A673 (cell line): ENCODE measurements around the gene XRCC1. TPM values are rescaled to one million over a fixed set of nuclear protein-coding genes. Genes with fewer than 3 reads are reported as not detected.
"Not testable (repeated sequence)": the region's sequence is repeated elsewhere in the genome, so short reads cannot be mapped to it uniquely, and the experiment has no call there.

Source experiments
- BruUV-seq: library from RNA; stranded (reverse); fragments of 400-500 nt; replicated peaks from 2 replicates; lab custom pipeline; 2021; lab: Mats Ljungman, UMichigan
- CTCF ChIA-PET: fragments of 300-600 bp; sonication (Branson Sonifier 250); formaldehyde crosslinking; loops from one replicate; lab custom pipeline; 2022; ENCODE audit warnings: antibody characterized with exemption; lab: Charles Lee
- POLR2A ChIA-PET: fragments of 300-600 bp; sonication (Branson Sonifier 250); formaldehyde crosslinking; loops from one replicate; lab custom pipeline; 2022; ENCODE audit warnings: antibody characterized with exemption; ENCODE audit not compliant: low non-redundant PET; lab: Charles Lee
- DNase-seq: peaks from one replicate; pipeline ENCODE4 v3.0.0-alpha.2; 2015; ENCODE audit warnings: low spot score
- H3K27ac ChIP-seq: fragments of 200-600 bp; sonication (generic); 2 replicates; pipeline ENCODE4 v1.5.1; 2016; ENCODE audit warnings: mixed run types, low read depth, mild to moderate bottlenecking, mixed read lengths, antibody characterized with exemption, low read length; ENCODE audit not compliant: poor library complexity, severe bottlenecking
- H3K27me3 ChIP-seq: fragments of 200-600 bp; sonication (generic); replicated peaks from 2 replicates; pipeline ENCODE4 v1.6.1; 2017; ENCODE audit warnings: mixed run types, low read depth, mild to moderate bottlenecking, mixed read lengths, antibody characterized with exemption, low read length; ENCODE audit not compliant: insufficient read depth, poor library complexity
- H3K36me3 ChIP-seq: fragments of 200-600 bp; sonication (generic); 2 replicates; pipeline ENCODE4 v1.6.1; 2016; ENCODE audit warnings: mixed run types, mild to moderate bottlenecking, mixed read lengths, antibody characterized with exemption, low read length; ENCODE audit not compliant: insufficient read depth, poor library complexity, severe bottlenecking
- H3K4me1 ChIP-seq: fragments of 200-600 bp; sonication (generic); 2 replicates; pipeline ENCODE4 v1.6.1; 2017; ENCODE audit warnings: mixed run types, mild to moderate bottlenecking, mixed read lengths, antibody characterized with exemption, low read length; ENCODE audit not compliant: insufficient read depth, poor library complexity, severe bottlenecking
- H3K4me3 ChIP-seq: fragments of 200-600 bp; sonication (generic); 2 replicates; pipeline ENCODE4 v1.5.1; 2016; ENCODE audit warnings: low read depth, mixed run types, mild to moderate bottlenecking, mixed read lengths, low read length; ENCODE audit not compliant: poor library complexity, severe bottlenecking
- H3K9me3 ChIP-seq: fragments of 200-600 bp; sonication (generic); 2 replicates; pipeline ENCODE4 v1.6.1; 2016; ENCODE audit warnings: mixed run types, low read depth, mild to moderate bottlenecking, mixed read lengths, antibody characterized with exemption, low read length; ENCODE audit not compliant: poor library complexity, severe bottlenecking
- CTCF ChIP-seq: fragments of 300-800, 200-600 bp; sonication (generic); conservative IDR thresholded peaks from 2 replicates; pipeline ENCODE4 v1.5.1; 2017; ENCODE audit warnings: low read depth, mild to moderate bottlenecking, antibody characterized with exemption, low read length, moderate library complexity, mixed read lengths
- EZH2 ChIP-seq: fragments of 200-600 bp; sonication (generic); IDR thresholded peaks from 2 replicates; pipeline ENCODE4 v1.6.1; 2017; ENCODE audit warnings: borderline replicate concordance, low read depth, mild to moderate bottlenecking, mixed read lengths, antibody characterized with exemption, low read length; ENCODE audit not compliant: poor library complexity, severe bottlenecking
- intact Hi-C: fragments of 100-400 bp; cut with micrococcal nuclease; formaldehyde crosslinking; loops from one replicate; pipeline ENCODE4 v1.10.0; 2022; ENCODE audit not compliant: unreplicated experiment
- total RNA-seq: library from RNA; stranded (reverse); gene quantifications from 2 replicates; pipeline ENCODE4 v1.2.3, GENCODE V29; 2021

XRCC1 gene
- total RNA-seq, 1 experiment from 2014 or later, result 69.4 TPM

GRCh38 chr19:43551399-43552197 lies 23.7 kb downstream of the XRCC1 start:
- H3K4me3 ChIP-seq, result no peak overlapping the region
- TF ChIP-seq CTCF (no peak), EZH2 (no peak)
- peaks cover 26% of the 10 kb centered on the region for H3K4me1 ChIP-seq
- ChIA-PET POLR2A (no interaction called here), CTCF (no interaction called here)
- peak overlapping the region; percentile 70 for H3K27ac ChIP-seq
- no peaks in the 10 kb centered on the region for H3K9me3 ChIP-seq
- intact Hi-C loops, result no loop called here
- no peaks in the 10 kb centered on the region for H3K27me3 ChIP-seq
- DNase-seq, result no peak
- H3K36me3 ChIP-seq, result peaks cover 35% of the 10 kb centered on the region
- no TSS peak for BruUV-seq

GRCh38 chr19:43548706-43549105 lies 26.6 kb downstream of the XRCC1 start:
- BruUV-seq, result no TSS peak
- Histone ChIP-seq H3K36me3 (peaks cover 34% of the 10 kb centered on the region), H3K27me3 (no peaks in the 10 kb centered on the region), H3K4me1 (peaks cover 12% of the 10 kb centered on the region), H3K4me3 (no peak overlapping the region), H3K9me3 (no peaks in the 10 kb centered on the region), H3K27ac (no peak overlapping the region)
- DNase-seq, result no peak
- intact Hi-C loops, result no loop called here
- TF ChIP-seq EZH2 (no peak), CTCF (no peak)
- ChIA-PET POLR2A (no interaction called here), CTCF (no interaction called here)

- POLR2A ChIA-PET, H3K9me3 ChIP-seq, intact Hi-C loops, H3K27me3 ChIP-seq, CTCF ChIA-PET, BruUV-seq, DNase-seq, H3K4me1 ChIP-seq, H3K27ac ChIP-seq, H3K4me3 ChIP-seq: not testable (repeated sequence)
- peaks cover 42% of the 10 kb centered on the region for H3K36me3 ChIP-seq
These were observed 27.4 kb downstream of the XRCC1 start for GRCh38 chr19:43547926-43548325.

- ChIA-PET POLR2A (no interaction called here), CTCF (interaction anchor here (0.7 to 1.1 kb wide), 2 partner anchors 8 to 16 kb away, joined by 3 to 4 read pairs; no protein-coding TSS in a partner anchor)
- H3K9me3 ChIP-seq, result no peaks in the 10 kb centered on the region
- H3K4me3 ChIP-seq, result no peak overlapping the region
- no peak overlapping the region for H3K27ac ChIP-seq
- no TSS peak for BruUV-seq
- no peaks in the 10 kb centered on the region for H3K4me1 ChIP-seq
- no peak for DNase-seq
- peaks cover 38% of the 10 kb centered on the region for H3K36me3 ChIP-seq
- no peaks in the 10 kb centered on the region for H3K27me3 ChIP-seq
- intact Hi-C loops, result no loop called here
- TF ChIP-seq CTCF (no peak), EZH2 (no peak)
These were observed 28.7 kb downstream of the XRCC1 start for GRCh38 chr19:43546581-43546980.
